ENCODE results near the gene SOX6.
"Not testable (repeated sequence)": the region's sequence is repeated elsewhere in the genome, so short reads cannot be mapped to it uniquely, and the experiment has no call there.

DNA sequence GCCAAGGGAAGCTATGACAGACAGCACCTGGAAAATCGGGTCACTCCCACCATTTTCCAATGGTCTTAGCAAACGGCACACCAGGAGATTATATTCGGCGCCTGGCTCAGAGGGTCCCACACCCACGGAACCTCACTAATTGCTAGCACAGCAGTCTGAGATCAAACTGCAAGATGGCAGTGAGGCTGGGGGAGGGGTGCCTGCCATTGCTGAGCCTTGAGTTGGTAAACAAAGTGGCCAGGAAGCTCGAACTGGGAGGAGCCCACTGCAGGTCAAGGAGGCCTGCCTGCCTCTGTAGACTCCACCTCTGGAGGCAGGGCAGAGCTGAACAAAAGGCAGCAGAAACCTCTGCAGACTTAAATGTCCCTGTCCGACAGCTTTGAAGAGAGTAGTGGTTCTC, 214.7 kb downstream of the SOX6 start:
- TF ChIP-seq, protein P1, sequence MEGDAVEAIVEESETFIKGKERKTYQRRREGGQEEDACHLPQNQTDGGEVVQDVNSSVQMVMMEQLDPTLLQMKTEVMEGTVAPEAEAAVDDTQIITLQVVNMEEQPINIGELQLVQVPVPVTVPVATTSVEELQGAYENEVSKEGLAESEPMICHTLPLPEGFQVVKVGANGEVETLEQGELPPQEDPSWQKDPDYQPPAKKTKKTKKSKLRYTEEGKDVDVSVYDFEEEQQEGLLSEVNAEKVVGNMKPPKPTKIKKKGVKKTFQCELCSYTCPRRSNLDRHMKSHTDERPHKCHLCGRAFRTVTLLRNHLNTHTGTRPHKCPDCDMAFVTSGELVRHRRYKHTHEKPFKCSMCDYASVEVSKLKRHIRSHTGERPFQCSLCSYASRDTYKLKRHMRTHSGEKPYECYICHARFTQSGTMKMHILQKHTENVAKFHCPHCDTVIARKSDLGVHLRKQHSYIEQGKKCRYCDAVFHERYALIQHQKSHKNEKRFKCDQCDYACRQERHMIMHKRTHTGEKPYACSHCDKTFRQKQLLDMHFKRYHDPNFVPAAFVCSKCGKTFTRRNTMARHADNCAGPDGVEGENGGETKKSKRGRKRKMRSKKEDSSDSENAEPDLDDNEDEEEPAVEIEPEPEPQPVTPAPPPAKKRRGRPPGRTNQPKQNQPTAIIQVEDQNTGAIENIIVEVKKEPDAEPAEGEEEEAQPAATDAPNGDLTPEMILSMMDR (IDR thresholded peaks at IDR 0.05; ENCODE audit: low read length) = not testable (repeated sequence)
- not testable (repeated sequence) for TF ChIP-seq EZH2 (optimal IDR thresholded peaks at IDR 0.05; ENCODE audit: low read depth, low read length)

All from MM.1S (cell line).